IMR-90 (cell line): ENCODE results near the gene EVL. TPM values are rescaled to one million over a fixed set of nuclear protein-coding genes. Genes with fewer than 3 reads are reported as not detected.

Experiments used
- ATAC-seq: fragments of 200-7000 bp; cut with Tn5 transposase; 2 replicates; pipeline ENCODE4 v1.9.1; 2020; ENCODE audit warnings: low read depth, mild to moderate bottlenecking, moderate library complexity
- BruUV-seq: library from RNA; stranded (reverse); fragments of 400-500 nt; replicated peaks from 2 replicates; lab custom pipeline; 2021; lab: Mats Ljungman, UMichigan
- CTCF ChIA-PET: fragments of 300-600 bp; formaldehyde crosslinking; extraction: SDS; loops from one replicate; lab custom pipeline; 2021; ENCODE audit warnings: antibody characterized with exemption; lab: Yijun Ruan, JAX
- POLR2A ChIA-PET: fragments of 300-600 bp; sonication (Branson Sonifier 250); formaldehyde crosslinking; loops from one replicate; lab custom pipeline; 2022; ENCODE audit warnings: antibody characterized with exemption; ENCODE audit not compliant: unreplicated experiment; lab: Charles Lee
- DNase-seq: peaks from one replicate; pipeline ENCODE4 v3.0.0; 2013
- H2AFZ ChIP-seq: replicated peaks from 2 replicates; pipeline ENCODE3; 2013; ENCODE audit warnings: low read length, mild to moderate bottlenecking; ENCODE audit not compliant: poor library complexity
- H2AK5ac ChIP-seq: 2 replicates; pipeline ENCODE4 v1.6.1; 2013; ENCODE audit warnings: low read depth, low read length, inconsistent platforms
- H2AK9ac ChIP-seq: replicated peaks from 2 replicates; pipeline ENCODE3; 2013; ENCODE audit warnings: mild to moderate bottlenecking, low read depth, low read length, moderate library complexity; ENCODE audit not compliant: poor library complexity
- H2BK120ac ChIP-seq: 2 replicates; pipeline ENCODE4 v1.6.1; 2013; ENCODE audit warnings: low read depth, low read length, inconsistent platforms
- H2BK15ac ChIP-seq: 3 replicates; pipeline ENCODE4 v1.6.1; 2013; ENCODE audit warnings: low read depth, low read length, inconsistent platforms
- H2BK20ac ChIP-seq: 2 replicates; pipeline ENCODE4 v1.6.1; 2013; ENCODE audit warnings: low read depth, mild to moderate bottlenecking, inconsistent platforms, low read length, moderate library complexity
- H2BK5ac ChIP-seq: 2 replicates; pipeline ENCODE4 v1.6.1; 2013; ENCODE audit warnings: mild to moderate bottlenecking, low read depth, low read length, inconsistent platforms; ENCODE audit not compliant: poor library complexity, severe bottlenecking
- H3K14ac ChIP-seq: replicated peaks from 2 replicates; pipeline ENCODE4 v1.6.1; 2013; ENCODE audit warnings: low read depth, low read length, inconsistent platforms
- H3K18ac ChIP-seq: 2 replicates; pipeline ENCODE4 v1.6.1; 2013; ENCODE audit warnings: low read depth, low read length, control low read depth
- H3K23ac ChIP-seq: 2 replicates; pipeline ENCODE4 v1.6.1; 2013; ENCODE audit warnings: low read depth, low read length, inconsistent platforms
- H3K27ac ChIP-seq: 2 replicates; pipeline ENCODE4 v1.5.1; 2013; ENCODE audit warnings: mild to moderate bottlenecking, control low read depth, low read length; ENCODE audit not compliant: insufficient read depth
- H3K27me3 ChIP-seq: 2 replicates; pipeline ENCODE4 v1.6.1; 2013; ENCODE audit warnings: low read length; ENCODE audit not compliant: control insufficient read depth, insufficient read depth
- H3K36me3 ChIP-seq: 2 replicates; pipeline ENCODE4 v1.6.1; 2013; ENCODE audit warnings: low read length, mixed read lengths; ENCODE audit not compliant: control insufficient read depth, insufficient read depth
- H3K4ac ChIP-seq: 2 replicates; pipeline ENCODE4 v1.6.1; 2013; ENCODE audit warnings: low read depth, low read length, inconsistent platforms
- H3K4me1 ChIP-seq: 2 replicates; pipeline ENCODE4 v1.6.1; 2013; ENCODE audit warnings: low read length, mixed read lengths; ENCODE audit not compliant: control insufficient read depth, insufficient read depth
- H3K4me2 ChIP-seq: 2 replicates; pipeline ENCODE4 v1.6.1; 2013; ENCODE audit warnings: low read depth, mild to moderate bottlenecking, control low read depth, low read length, moderate library complexity
- H3K4me3 ChIP-seq: 2 replicates; pipeline ENCODE4 v1.5.1; 2013; ENCODE audit warnings: low read depth, mild to moderate bottlenecking, control low read depth, low read length, moderate library complexity; ENCODE audit not compliant: insufficient read depth
- H3K56ac ChIP-seq: 2 replicates; pipeline ENCODE4 v1.6.1; 2013; ENCODE audit warnings: low read length, inconsistent platforms; ENCODE audit not compliant: insufficient read depth; ENCODE audit errors: extremely low read depth
- H3K79me1 ChIP-seq, 2 experiments: 2 replicates each; pipeline ENCODE4 v1.6.1; 2013; ENCODE audit warnings: low read length in 2 of 2, inconsistent platforms in 1 of 2, low read depth in 1 of 2
- H3K9ac ChIP-seq: 2 replicates; pipeline ENCODE4 v1.6.1; 2013; ENCODE audit warnings: low read depth, low read length, control low read depth
- H3K9me1 ChIP-seq: 2 replicates; pipeline ENCODE4 v1.6.1; 2013; ENCODE audit warnings: low read length, inconsistent platforms; ENCODE audit not compliant: insufficient read depth
- H3K9me3 ChIP-seq: 2 replicates; pipeline ENCODE4 v1.6.1; 2013; ENCODE audit warnings: low read length; ENCODE audit not compliant: control insufficient read depth, insufficient read depth
- H4K20me1 ChIP-seq: 2 replicates; pipeline ENCODE4 v1.6.1; 2013; ENCODE audit warnings: low read length, inconsistent platforms; ENCODE audit not compliant: insufficient read depth
- H4K5ac ChIP-seq: 2 replicates; pipeline ENCODE4 v1.6.1; 2013; ENCODE audit warnings: mild to moderate bottlenecking, low read depth, low read length, control low read depth
- H4K8ac ChIP-seq, 2 experiments: 2 replicates each; pipeline ENCODE4 v1.6.1; 2013; ENCODE audit warnings: low read depth in 2 of 2, low read length in 2 of 2, control low read depth in 1 of 2, inconsistent platforms in 1 of 2
- H4K91ac ChIP-seq: 2 replicates; pipeline ENCODE4 v1.6.1; 2013; ENCODE audit warnings: low read depth, low read length, inconsistent platforms; ENCODE audit not compliant: insufficient read depth
- CEBPB ChIP-seq: IDR thresholded peaks from 2 replicates; pipeline ENCODE4 v1.6.1; 2012; ENCODE audit warnings: low read depth, low read length, improper control_type of control experiment
- CHD1 ChIP-seq: IDR thresholded peaks from 2 replicates; pipeline ENCODE4 v1.6.1; 2012; ENCODE audit warnings: low read depth, low read length, improper control_type of control experiment
- ELK1 ChIP-seq: fragments of 150-350 bp; IDR thresholded peaks from 2 replicates; pipeline ENCODE4 v1.6.1; 2016; ENCODE audit warnings: low read depth, mild to moderate bottlenecking, low read length, moderate library complexity, borderline replicate concordance
- FOS ChIP-seq: fragments of 150-350 bp; IDR thresholded peaks from 2 replicates; pipeline ENCODE4 v1.6.1; 2016; ENCODE audit warnings: low read depth, low read length
- MAZ ChIP-seq: IDR thresholded peaks from 2 replicates; pipeline ENCODE4 v1.6.1; 2012; ENCODE audit warnings: low read depth, mild to moderate bottlenecking, low read length, improper control_type of control experiment, moderate library complexity, borderline replicate concordance
- MXI1 ChIP-seq: IDR thresholded peaks from 2 replicates; pipeline ENCODE4 v1.6.1; 2012; ENCODE audit warnings: low read depth, mild to moderate bottlenecking, low read length, moderate library complexity, borderline replicate concordance
- NFE2L2 ChIP-seq: fragments of 150-350 bp; IDR thresholded peaks from 2 replicates; pipeline ENCODE4 v1.6.1; 2016; ENCODE audit warnings: low read depth, mild to moderate bottlenecking, low read length
- POLR2A ChIP-seq: IDR thresholded peaks from 2 replicates; pipeline ENCODE4 v1.6.1; 2012; ENCODE audit warnings: mild to moderate bottlenecking, low read depth, low read length
- RAD21 ChIP-seq: IDR thresholded peaks from 2 replicates; pipeline ENCODE4 v1.6.1; 2012; ENCODE audit warnings: low read length, improper control_type of control experiment
- RCOR1 ChIP-seq: IDR thresholded peaks from 2 replicates; pipeline ENCODE4 v1.6.1; 2012; ENCODE audit warnings: mild to moderate bottlenecking, low read length, improper control_type of control experiment; ENCODE audit not compliant: insufficient replicate concordance
- SMC3 ChIP-seq: fragments of 150-350 bp; IDR thresholded peaks from 2 replicates; pipeline ENCODE4 v1.6.1; 2016; ENCODE audit warnings: low read depth, mild to moderate bottlenecking, antibody characterized with exemption, low read length, moderate library complexity
- USF2 ChIP-seq: fragments of 150-350 bp; IDR thresholded peaks from 2 replicates; pipeline ENCODE4 v1.6.1; 2017; ENCODE audit warnings: mild to moderate bottlenecking, antibody characterized with exemption, low read length, low read depth
- WGBS, 2 experiments: methylation state at CpG; one replicate each; pipeline versions ENCODE4 v1.1.5 to v1.1.7; 2013; ENCODE audit warnings: missing lambda C conversion rate in 2 of 2; ENCODE audit not compliant: insufficient read length in 1 of 2; ENCODE audit errors: extremely low coverage in 2 of 2; 5-methylcytosine and 5-hydroxymethylcytosine counted together
- dilution Hi-C: fragments of 300-500 bp; cut with HindIII; formaldehyde crosslinking; loops from one replicate; pipeline ENCODE4 v1.14.3; 2018; ENCODE audit warnings: low sequenced_read_pairs; ENCODE audit not compliant: unreplicated experiment
- in situ Hi-C: fragments of 300-500 bp; cut with MboI; formaldehyde crosslinking; loops from 3 replicates; pipeline ENCODE4 v1.14.3; 2019; ENCODE audit warnings: low sequenced_read_pairs, inconsistent platforms, mixed read lengths
- intact Hi-C: fragments of 100-400 bp; cut with micrococcal nuclease; formaldehyde crosslinking; loops from 2 replicates; pipeline ENCODE4 v1.10.0; 2022
- polyA plus RNA-seq, 3 experiments: library from polyadenylated mRNA; depleted of rRNA; stranded (reverse); fragments of >200 nt; gene quantifications; 2 replicates each; pipeline ENCODE4 v1.2.3, GENCODE V29; 2012; ENCODE audit warnings: low replicate concordance in 1 of 3
- total RNA-seq: library from RNA; depleted of rRNA; stranded (reverse); fragments of >200 nt; gene quantifications from 2 replicates; pipeline ENCODE4 v1.2.3, GENCODE V29; 2012

The EVL gene
- total and polyA plus RNA-seq, 2 of the 4 experiments (the other 2 are of a cell fraction) = 7.2 to 36.5 TPM

GRCh38 chr14:100056964-100057795 is 8.0 kb upstream of the EVL start (continued):
- no peak for TF ChIP-seq NFE2L2

GRCh38 chr14:100058777-100059437 is 6.3 kb upstream of the EVL start:
- in situ Hi-C loops = no loop called here
- TF ChIP-seq USF2 (no peak), ELK1 (no peak), CHD1 (no peak), SMC3 (no peak), RCOR1 (no peak), CEBPB (no peak), FOS (no peak), MAZ (no peak), MXI1 (no peak), NFE2L2 (no peak), RAD21 (no peak), POLR2A (no peak)

More at GRCh38 chr14:100058777-100059437, 6.3 kb upstream of the EVL start:
- Histone ChIP-seq H3K23ac (no peak overlapping the region), H2AK9ac (no peak overlapping the region), H3K4me3 (no peak overlapping the region), H3K79me1 (peaks cover 0 to 7% of the 10 kb centered on the region in 2 experiments; a peak in 1 of 4 replicates), H4K5ac (no peak overlapping the region), H3K27me3 (no peaks in the 10 kb centered on the region), H4K8ac (no peak overlapping the region), H3K36me3 (no peaks in the 10 kb centered on the region), H3K9ac (no peak overlapping the region), H3K56ac (no peak overlapping the region), H3K9me1 (no peaks in the 10 kb centered on the region), H2AK5ac (no peak overlapping the region), H3K4me1 (0 out of 2 replicates have a peak, but pooled peaks cover 2% of the 10 kb centered on the region), H3K18ac (no peak overlapping the region), H3K27ac (no peak overlapping the region), H3K4me2 (no peak overlapping the region), H2AFZ (no peak overlapping the region), H2BK5ac (no peak overlapping the region), H3K14ac (no peak overlapping the region), H2BK20ac (no peak overlapping the region), H2BK15ac (no peak overlapping the region), H3K4ac (no peak overlapping the region), H3K9me3 (no peaks in the 10 kb centered on the region), H2BK120ac (no peak overlapping the region), H4K20me1 (no peaks in the 10 kb centered on the region), H4K91ac (no peak overlapping the region)
- intact Hi-C loops = loop anchor here (5.0 kb wide), 1 partner anchor 38 kb away; no protein-coding TSS in a partner anchor
- ATAC-seq (no peak), DNase-seq (no peak)
- CTCF ChIA-PET = no interaction called here
- dilution Hi-C loops = no loop called here
- POLR2A ChIA-PET = no interaction called here
- BruUV-seq = no TSS peak
- 100% methylated on average over 1 of the region's 4 CpGs; no CpG with 5 or more reads in 1 of the 2 experiments for WGBS, 2 experiments
